Fibroblast of mammary gland (primary cell): Measurements from ENCODE around the gene NTSR2.

Source experiments
- DNase-seq: peaks from one replicate; pipeline ENCODE4 v3.0.0-alpha.2; 2010; ENCODE audit warnings: low read depth
- H3K4me3 ChIP-seq: 2 replicates; pipeline ENCODE4 v1.5.1; 2011; ENCODE audit warnings: low read depth, mild to moderate bottlenecking, low read length, moderate library complexity; ENCODE audit not compliant: control insufficient read depth
- CTCF ChIP-seq: conservative IDR thresholded peaks from 2 replicates; pipeline ENCODE4 v1.5.1; 2011; ENCODE audit warnings: low read depth, low read length, inconsistent platforms; ENCODE audit not compliant: control insufficient read depth, insufficient read depth

NTSR2 gene

DNA sequence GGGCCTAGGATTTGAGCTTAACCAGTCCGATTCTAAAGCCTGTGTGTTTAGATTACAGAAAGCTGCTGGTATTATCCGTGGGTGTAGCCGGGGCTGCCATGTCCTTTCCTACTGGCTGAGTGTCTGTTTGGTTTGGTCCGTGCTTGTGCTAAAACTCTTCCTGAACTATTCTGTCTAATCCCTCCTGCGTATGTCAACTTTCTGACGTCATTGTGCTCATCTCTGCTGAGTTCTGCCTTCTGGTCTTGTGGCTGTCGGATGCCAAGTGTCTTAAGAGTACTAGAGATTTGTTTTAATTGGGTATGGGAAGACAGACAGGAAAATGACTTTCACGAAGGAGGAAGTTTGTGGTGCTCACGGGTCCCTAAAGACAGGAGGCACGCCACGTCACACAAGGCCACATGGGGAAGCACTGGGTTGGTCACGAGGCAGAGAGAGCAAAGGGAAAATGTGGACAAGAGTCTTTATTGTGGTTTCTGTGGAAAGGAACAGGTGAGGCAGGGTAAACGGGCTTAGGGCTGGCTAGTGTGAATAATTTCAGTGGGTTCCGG is 31.8 kb upstream of the NTSR2 start:
- TF ChIP-seq CTCF, result no peak

DNA sequence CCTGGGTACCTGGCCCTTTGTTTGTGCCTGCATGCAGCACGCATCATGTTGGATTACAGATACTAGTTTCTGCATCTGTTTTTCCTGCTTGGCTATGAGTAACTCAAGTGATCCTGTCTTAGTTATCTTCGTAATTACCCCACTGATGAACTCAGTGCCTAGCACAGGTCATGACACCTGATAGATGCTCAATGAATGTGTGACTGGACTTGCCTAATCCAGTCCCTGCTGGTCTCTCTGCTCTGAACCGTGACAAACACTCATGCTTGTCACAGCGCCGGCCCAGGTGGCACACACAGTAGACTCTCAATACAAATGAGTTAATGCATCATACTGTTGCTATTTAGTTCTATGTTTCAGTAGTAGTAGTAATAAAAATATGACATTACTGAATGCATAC is 31.2 kb upstream of the NTSR2 start:
- no peak for TF ChIP-seq CTCF

More for the DNA sequence above, 31.8 kb upstream of the NTSR2 start:
- no peak overlapping the region for H3K4me3 ChIP-seq
- no peak for DNase-seq

DNA sequence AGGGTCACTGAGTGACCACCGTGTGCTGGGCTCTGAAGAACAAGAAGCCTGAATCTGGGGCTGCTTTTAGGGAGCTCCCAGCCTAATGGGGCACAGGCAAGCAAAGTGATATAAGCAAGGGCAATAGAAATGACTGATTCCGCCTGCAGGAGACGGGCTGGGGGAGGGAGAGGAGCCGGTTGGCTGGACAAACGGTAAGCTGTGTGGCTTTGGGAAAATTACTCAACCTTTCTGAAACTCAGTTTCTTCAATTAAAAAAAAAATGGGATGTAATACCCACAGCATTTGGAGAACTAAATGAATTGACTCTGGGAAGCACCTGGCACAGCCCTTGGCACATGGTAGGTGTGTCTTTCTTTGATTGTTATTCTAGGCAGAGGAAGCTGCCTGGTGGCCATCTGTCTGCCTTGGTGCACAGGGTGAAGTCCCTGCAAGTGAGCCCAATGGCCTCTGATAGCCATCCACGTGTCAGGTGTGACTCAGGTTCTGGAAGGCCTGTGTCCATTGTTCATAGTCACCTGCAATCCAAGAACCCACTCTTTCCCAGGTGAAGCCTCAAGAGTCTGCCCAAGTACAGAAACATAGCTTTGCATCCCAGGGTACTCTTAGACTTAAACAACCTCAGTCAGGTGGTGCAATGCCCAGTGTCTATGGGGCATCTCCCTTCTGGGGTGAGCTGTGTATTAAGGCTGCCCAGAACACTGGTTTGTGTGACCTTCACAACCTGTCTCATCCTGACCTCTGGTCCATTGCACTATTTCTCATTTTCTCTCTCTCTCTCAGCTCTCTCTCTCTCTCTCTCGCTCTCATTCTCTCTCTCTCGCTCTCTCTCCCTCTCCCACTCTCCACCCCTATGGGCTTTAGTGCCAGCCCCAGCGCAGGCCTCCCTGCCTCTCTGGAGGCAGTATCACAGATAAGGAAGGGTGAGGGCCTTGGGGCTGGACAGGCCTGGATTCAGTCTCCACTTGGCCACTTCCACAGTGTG is 30.0 kb upstream of the NTSR2 start:
- no peak for DNase-seq
- no peak for TF ChIP-seq CTCF
- no peak overlapping the region for H3K4me3 ChIP-seq

More for the DNA sequence above, 31.2 kb upstream of the NTSR2 start:
- no peak overlapping the region for H3K4me3 ChIP-seq
- no peak for DNase-seq

GRCh38 chr2:11698009-11698922 is 28.3 kb upstream of the NTSR2 start:
- H3K4me3 ChIP-seq, result no peak overlapping the region
- peak; percentile 88 for DNase-seq
- peak; percentile 7 for TF ChIP-seq CTCF

GRCh38 chr2:11697103-11697871 is 27.3 kb upstream of the NTSR2 start:
- TF ChIP-seq CTCF, result no peak
- peak; percentile 83 for DNase-seq
- H3K4me3 ChIP-seq, result no peak overlapping the region

- TF ChIP-seq CTCF, result no peak
- no peak overlapping the region for H3K4me3 ChIP-seq
- no peak for DNase-seq
These were observed 26.7 kb upstream of the NTSR2 start for GRCh38 chr2:11696736-11697102.
